ENCODE measurements around the gene ETFB. TPM values are rescaled to one million over a fixed set of nuclear protein-coding genes. Genes with fewer than 3 reads are reported as not detected.
A peak's percentile ranks its signal among the peaks of the same experiment; 100 is the strongest.

Gene ETFB
- total and polyA plus RNA-seq, 9 of the 15 experiments (the other 6 are each of a cell fraction or from before 2014, with no cell fraction given) = 18.1 to 143 (median 96.1) TPM

- TF ChIP-seq ZNF511 (CRISPR knock-in tag; IDR thresholded peaks at IDR 0.05) = 0 out of 2 replicates have a peak, but pooled peaks have one; percentile 9
- peak; percentile 85 to 88 for TF ChIP-seq MNT (conservative IDR thresholded peaks at IDR 0.05)
- no peak for TF ChIP-seq PRDM10 (IDR thresholded peaks at IDR 0.05; ENCODE audit: partially characterized antibody)
- TF ChIP-seq MLLT1 (IDR thresholded peaks at IDR 0.05) = 0 out of 4 replicates have a peak, but pooled peaks of 1 of the 2 experiments have one; percentile 42
- peak; percentile 68 for TF ChIP-seq POLR2G (IDR thresholded peaks at IDR 0.05; ENCODE audit: low read depth, low read length)
- TF ChIP-seq CBFA2T2 (conservative IDR thresholded peaks at IDR 0.05) = peak; percentile 28; the same call in 1 of the 2 replicates
- peak in 1 of 2 experiments; percentile 53; a peak in 1 of 4 replicates for TF ChIP-seq TRIM24 (IDR thresholded peaks at IDR 0.05)
- TF ChIP-seq NR2C2 (CRISPR knock-in tag; IDR thresholded peaks at IDR 0.05) = no peak
- peak; percentile 80 for TF ChIP-seq NR2C2 (tag; IDR thresholded peaks at IDR 0.05)
- peak; percentile 84 to 85 for TF ChIP-seq RAD21 (CRISPR knock-in tag; conservative IDR thresholded peaks at IDR 0.05 in 1 of 2, IDR thresholded peaks at IDR 0.05 in 1 of 2)
- TF ChIP-seq NFATC3 (IDR thresholded peaks at IDR 0.05) = no peak
- peak; percentile 44 to 84 for TF ChIP-seq E2F6 (IDR thresholded peaks at IDR 0.05; ENCODE audit: borderline replicate concordance in 1 of 2, extremely low read depth in 1 of 2, insufficient read depth in 1 of 2, insufficient read length in 1 of 2, low read depth in 1 of 2, low read length in 1 of 2, poor library complexity in 1 of 2, severe bottlenecking in 1 of 2)
- TF ChIP-seq GTF2B (IDR thresholded peaks at IDR 0.05; ENCODE audit: extremely low read depth, insufficient read length) = no peak
- TF ChIP-seq RBM34 (IDR thresholded peaks at IDR 0.05; ENCODE audit: borderline replicate concordance, insufficient read depth, low read length) = no peak
- TF ChIP-seq SMAD4 (CRISPR knock-in tag; conservative IDR thresholded peaks at IDR 0.05) = peak; percentile 62; the same call in 1 of the 2 replicates
- no peak for TF ChIP-seq ZNF184 (CRISPR knock-in tag; IDR thresholded peaks at IDR 0.05)
- TF ChIP-seq EHMT2 (IDR thresholded peaks at IDR 0.05) = no peak
These were observed 27.4 kb downstream of the ETFB start (continued) for GRCh38 chr19:51338563-51339312.

All from K562 (cell line).